ENCODE data around the gene PDLIM5. TPM values are rescaled to one million over a fixed set of nuclear protein-coding genes. Genes with fewer than 3 reads are reported as not detected.

The PDLIM5 gene
- total and polyA plus RNA-seq, 9 donors: 24.9 to 160 (median 87.8) TPM

DNA sequence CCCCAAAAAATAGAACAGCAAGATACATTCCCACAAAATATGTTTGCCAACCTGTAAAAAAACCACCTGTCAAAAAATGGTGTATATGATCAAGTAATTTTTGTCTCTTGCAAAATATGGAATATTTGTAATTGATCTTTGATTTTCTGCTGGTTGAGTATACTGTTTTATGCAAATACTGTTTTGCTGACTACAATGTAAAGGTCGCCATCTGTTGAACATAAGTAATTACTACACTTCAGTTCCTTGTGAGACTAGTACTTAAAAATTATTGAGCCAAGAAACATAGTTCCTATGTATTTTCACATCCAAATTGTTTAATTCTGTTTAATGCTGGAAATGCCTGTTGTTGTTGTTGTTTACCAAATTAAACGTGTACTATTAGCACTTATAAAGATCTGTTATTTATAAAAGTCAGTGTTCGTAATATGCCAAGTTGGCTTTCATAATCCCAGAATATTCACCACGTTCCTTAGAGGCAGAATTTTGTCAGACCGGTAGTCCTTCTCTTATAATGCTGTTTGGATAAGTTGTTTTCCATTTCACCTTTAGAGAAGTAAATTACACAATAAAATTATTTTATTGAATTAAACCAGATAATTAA, 144.2 kb downstream of the PDLIM5 start:
- no peaks in the 10 kb centered on the region for H3K27me3 ChIP-seq
- DNase-seq: no peak
- WGBS, 3 donors: 59 to 61% (median 60%) methylated on average over 5 of the region's 5 CpGs
- TF ChIP-seq, protein P1, sequence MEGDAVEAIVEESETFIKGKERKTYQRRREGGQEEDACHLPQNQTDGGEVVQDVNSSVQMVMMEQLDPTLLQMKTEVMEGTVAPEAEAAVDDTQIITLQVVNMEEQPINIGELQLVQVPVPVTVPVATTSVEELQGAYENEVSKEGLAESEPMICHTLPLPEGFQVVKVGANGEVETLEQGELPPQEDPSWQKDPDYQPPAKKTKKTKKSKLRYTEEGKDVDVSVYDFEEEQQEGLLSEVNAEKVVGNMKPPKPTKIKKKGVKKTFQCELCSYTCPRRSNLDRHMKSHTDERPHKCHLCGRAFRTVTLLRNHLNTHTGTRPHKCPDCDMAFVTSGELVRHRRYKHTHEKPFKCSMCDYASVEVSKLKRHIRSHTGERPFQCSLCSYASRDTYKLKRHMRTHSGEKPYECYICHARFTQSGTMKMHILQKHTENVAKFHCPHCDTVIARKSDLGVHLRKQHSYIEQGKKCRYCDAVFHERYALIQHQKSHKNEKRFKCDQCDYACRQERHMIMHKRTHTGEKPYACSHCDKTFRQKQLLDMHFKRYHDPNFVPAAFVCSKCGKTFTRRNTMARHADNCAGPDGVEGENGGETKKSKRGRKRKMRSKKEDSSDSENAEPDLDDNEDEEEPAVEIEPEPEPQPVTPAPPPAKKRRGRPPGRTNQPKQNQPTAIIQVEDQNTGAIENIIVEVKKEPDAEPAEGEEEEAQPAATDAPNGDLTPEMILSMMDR (IDR thresholded peaks at IDR 0.05): peak in 2 of 3 donors; percentile 55 to 71
- no peak for TF ChIP-seq POLR2A (IDR thresholded peaks at IDR 0.05)
- intact Hi-C loops (cut with DNase I): loop anchor here in 2 of 4 donors (5.0 to 10.0 kb wide), 2 partner anchors 184 to 191 kb away; no protein-coding TSS in a partner anchor
- no peaks in the 10 kb centered on the region for H3K36me3 ChIP-seq
- no peaks in the 10 kb centered on the region for H3K9me3 ChIP-seq
- no peak overlapping the region for H3K4me3 ChIP-seq
- H3K27ac ChIP-seq: no peak overlapping the region
- H3K4me1 ChIP-seq (ENCODE audit: insufficient read depth): peaks cover 3% of the 10 kb centered on the region

DNA sequence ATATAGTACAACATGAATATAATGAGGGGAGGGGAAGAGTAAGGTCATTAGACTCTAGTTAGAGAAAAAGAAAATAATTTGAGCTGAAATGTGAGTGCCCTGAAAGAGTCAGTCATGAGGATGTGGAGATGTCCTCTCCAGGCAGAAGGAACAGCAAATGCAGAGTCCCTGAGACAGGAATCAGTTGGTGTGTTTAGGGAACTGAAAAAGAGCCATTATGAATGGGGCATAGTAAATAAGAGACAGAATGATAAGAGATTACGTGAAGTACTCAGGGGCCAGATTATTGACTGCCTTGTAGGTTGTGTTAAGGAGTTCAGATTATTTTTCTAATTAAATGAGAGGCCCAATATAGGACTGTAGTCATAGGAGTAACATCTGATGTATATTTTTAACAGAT, 147.0 kb downstream of the PDLIM5 start:
- 95 to 98% (median 98%) methylated on average over 1 of the region's 1 CpG for WGBS, 3 donors
- no peaks in the 10 kb centered on the region for H3K36me3 ChIP-seq
- intact Hi-C loops (cut with DNase I): loop anchor here in 2 of 4 donors (5.0 to 10.0 kb wide), 2 partner anchors 186 to 194 kb away; no protein-coding TSS in a partner anchor
- H3K27ac ChIP-seq: no peak overlapping the region
- no peak for TF ChIP-seq EP300 (IDR thresholded peaks at IDR 0.05)
- no peak for TF ChIP-seq POLR2A (IDR thresholded peaks at IDR 0.05)
- TF ChIP-seq, protein P1 (IDR thresholded peaks at IDR 0.05): no peak
- no peaks in the 10 kb centered on the region for H3K27me3 ChIP-seq
- no peak overlapping the region for H3K4me3 ChIP-seq
- peaks cover 2% of the 10 kb centered on the region for H3K4me1 ChIP-seq (ENCODE audit: insufficient read depth)
- H3K9me3 ChIP-seq: no peaks in the 10 kb centered on the region
- no peak for DNase-seq

DNA sequence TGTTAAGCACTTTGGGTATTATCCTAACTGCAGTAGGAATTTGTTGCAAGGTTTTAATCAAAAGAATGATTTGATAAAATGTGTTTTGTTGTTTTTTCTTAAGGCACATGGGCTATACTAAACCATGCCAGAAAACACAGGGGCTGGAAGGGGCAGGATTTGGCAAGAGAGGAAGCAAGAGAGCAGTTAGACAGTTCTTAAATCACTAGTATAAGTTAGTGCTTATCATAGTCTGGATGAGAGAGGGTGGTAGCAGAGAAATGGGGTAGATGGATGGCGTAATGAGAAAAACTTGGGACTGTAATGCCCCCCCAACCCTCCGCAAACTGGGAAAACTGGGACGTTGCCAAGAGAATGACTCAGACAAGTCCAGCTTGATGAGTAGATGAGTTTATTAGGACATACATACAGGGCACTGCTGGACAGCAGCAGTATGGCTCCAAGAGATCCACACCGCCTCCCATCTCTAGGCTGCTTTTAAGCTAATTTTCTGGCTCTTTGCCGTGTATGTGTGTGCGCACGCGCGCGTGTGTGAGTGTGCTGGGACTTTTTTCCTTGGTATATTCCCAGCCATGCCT, 151.5 kb downstream of the PDLIM5 start:
- Histone ChIP-seq H3K36me3 (no peaks in the 10 kb centered on the region), H3K4me1 (ENCODE audit: insufficient read depth) (peaks cover 2% of the 10 kb centered on the region), H3K9me3 (no peaks in the 10 kb centered on the region), H3K4me3 (no peak overlapping the region), H3K27ac (no peak overlapping the region), H3K27me3 (no peaks in the 10 kb centered on the region)
- DNase-seq: peak in 1 of 5 donors; percentile 34
- TF ChIP-seq, protein P1 (IDR thresholded peaks at IDR 0.05): no peak
- TF ChIP-seq EP300 (IDR thresholded peaks at IDR 0.05) (no peak), POLR2A (IDR thresholded peaks at IDR 0.05) (no peak)
- intact Hi-C loops (cut with DNase I): no loop called here
- 77 to 93% (median 90%) methylated on average over 10 of the region's 10 CpGs for WGBS, 3 donors

DNA sequence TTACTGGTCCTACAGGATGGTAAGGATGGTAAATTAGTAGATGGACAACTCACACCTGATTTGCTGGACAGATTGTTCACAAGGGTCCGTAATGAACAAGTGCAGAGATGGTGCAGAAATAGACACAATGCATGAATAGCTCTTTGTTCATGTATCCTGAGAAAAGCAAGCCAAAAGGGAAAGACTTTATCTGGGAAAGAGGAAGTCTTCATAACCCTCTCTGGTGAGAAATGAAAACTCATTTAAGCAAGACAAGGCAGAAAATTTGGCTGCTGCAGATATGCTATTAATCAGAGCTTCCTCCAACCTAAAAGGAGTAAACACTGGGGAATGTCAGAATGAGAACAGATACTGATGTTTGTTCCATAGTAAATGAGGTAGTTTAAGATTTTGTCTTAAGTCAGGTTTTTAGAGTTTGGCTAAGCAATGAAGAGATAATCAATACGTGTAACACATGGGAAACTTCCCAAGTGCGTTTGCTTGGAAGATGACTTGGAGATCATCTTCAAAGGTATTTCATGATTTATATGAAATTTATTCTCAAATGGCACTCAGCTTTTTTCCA, 153.6 kb downstream of the PDLIM5 start:
- no peaks in the 10 kb centered on the region for H3K9me3 ChIP-seq
- intact Hi-C loops (cut with DNase I): loop anchor here in 1 of 4 donors (5.0 kb wide), 1 partner anchor 383 kb away; no protein-coding TSS in a partner anchor
- WGBS, 3 donors: 57 to 67% (median 65%) methylated on average over 3 of the region's 3 CpGs
- no peaks in the 10 kb centered on the region for H3K27me3 ChIP-seq
- DNase-seq: no peak
- no peak overlapping the region for H3K27ac ChIP-seq
- no peak for TF ChIP-seq EP300 (IDR thresholded peaks at IDR 0.05)
- TF ChIP-seq POLR2A (IDR thresholded peaks at IDR 0.05): no peak
- TF ChIP-seq, protein P1 (IDR thresholded peaks at IDR 0.05): no peak
- no peak overlapping the region for H3K4me3 ChIP-seq
- peaks cover 2% of the 10 kb centered on the region for H3K4me1 ChIP-seq (ENCODE audit: insufficient read depth)
- no peaks in the 10 kb centered on the region for H3K36me3 ChIP-seq
